ENCODE data around the gene RAB44. TPM values are rescaled to one million over a fixed set of nuclear protein-coding genes. Genes with fewer than 3 reads are reported as not detected.
A peak's percentile ranks its signal among the peaks of the same experiment; 100 is the strongest.

RAB44 gene
- total RNA-seq, 4 donors from 2014 or later: 0.10 to 0.65 (median 0.26) TPM

DNA sequence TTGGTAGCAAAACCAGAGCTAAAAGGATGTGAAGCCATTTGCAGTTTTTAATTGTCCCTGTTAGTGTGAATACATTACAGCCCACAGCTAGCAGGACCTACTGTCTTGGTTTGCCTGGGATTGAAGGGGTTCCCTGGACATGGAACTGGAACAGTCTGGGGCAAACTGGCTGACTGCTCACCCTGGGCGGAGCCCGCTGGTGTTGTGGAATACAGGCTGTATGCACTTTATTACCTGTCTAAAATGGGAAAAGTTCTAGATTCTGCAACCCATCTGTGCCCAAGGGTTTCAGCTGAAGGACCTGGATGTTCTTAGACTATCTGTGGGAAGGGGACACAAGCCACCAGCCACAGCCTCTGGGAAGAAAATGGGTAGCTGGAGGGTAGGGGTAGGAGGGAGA, 31.3 kb upstream of the RAB44 start:
- DNase-seq (ENCODE audit: low spot score in 2 of 2): no peak
- WGBS, 2 donors: 90 to 91% methylated on average over 2 of the region's 2 CpGs
- no peak overlapping the region for H3K4me3 ChIP-seq (ENCODE audit: low read depth, poor library complexity, severe bottlenecking)
- no peak for TF ChIP-seq POLR2A (IDR thresholded peaks at IDR 0.05)
- TF ChIP-seq, protein P1, sequence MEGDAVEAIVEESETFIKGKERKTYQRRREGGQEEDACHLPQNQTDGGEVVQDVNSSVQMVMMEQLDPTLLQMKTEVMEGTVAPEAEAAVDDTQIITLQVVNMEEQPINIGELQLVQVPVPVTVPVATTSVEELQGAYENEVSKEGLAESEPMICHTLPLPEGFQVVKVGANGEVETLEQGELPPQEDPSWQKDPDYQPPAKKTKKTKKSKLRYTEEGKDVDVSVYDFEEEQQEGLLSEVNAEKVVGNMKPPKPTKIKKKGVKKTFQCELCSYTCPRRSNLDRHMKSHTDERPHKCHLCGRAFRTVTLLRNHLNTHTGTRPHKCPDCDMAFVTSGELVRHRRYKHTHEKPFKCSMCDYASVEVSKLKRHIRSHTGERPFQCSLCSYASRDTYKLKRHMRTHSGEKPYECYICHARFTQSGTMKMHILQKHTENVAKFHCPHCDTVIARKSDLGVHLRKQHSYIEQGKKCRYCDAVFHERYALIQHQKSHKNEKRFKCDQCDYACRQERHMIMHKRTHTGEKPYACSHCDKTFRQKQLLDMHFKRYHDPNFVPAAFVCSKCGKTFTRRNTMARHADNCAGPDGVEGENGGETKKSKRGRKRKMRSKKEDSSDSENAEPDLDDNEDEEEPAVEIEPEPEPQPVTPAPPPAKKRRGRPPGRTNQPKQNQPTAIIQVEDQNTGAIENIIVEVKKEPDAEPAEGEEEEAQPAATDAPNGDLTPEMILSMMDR (IDR thresholded peaks at IDR 0.05): no peak
- intact Hi-C loops (cut with DNase I; ENCODE audit: low total_unique reads): no loop called here

DNA sequence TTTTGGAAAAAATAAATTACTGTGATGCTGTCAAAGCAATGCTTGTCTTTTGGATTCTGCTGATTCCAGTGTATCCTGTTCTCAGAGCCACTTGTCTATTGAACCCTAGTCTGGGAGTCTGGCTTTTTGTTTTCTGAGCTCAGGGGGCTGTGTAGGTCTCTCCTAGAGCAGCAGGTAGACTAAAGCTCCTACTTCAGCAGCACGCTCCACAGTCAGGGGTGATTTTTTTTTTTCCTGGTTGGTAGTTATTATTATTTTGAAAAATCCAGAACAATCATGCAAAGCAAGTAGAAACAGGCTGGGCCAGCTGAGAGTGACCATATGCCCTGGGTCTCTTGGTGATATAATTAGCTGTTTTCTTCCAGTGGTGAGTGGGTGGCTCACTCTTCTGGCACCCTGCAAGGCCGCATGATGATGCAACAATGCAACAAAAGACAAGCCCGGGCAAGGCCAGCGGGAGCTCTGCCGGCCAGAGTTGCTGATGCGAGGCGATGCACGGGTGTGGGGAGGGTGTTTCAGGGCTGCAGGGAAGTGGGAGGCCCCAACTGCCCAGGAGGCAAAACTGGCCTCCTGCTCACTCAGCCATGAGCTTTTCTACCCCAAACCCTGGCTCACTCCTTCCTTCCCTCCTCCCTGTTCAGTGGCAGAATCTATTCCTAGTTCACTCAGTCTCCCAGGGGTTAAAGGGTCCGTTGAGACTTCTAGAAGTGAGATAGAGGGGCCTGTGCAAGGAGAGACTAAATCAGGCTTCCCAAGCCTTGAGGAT, 30.6 kb upstream of the RAB44 start:
- DNase-seq (ENCODE audit: low spot score in 2 of 2): peak; percentile 80 to 94
- no peak for TF ChIP-seq POLR2A (IDR thresholded peaks at IDR 0.05)
- TF ChIP-seq, protein P1 (IDR thresholded peaks at IDR 0.05): no peak
- intact Hi-C loops (cut with DNase I; ENCODE audit: low total_unique reads): no loop called here
- WGBS, 2 donors: 19 to 33% methylated on average over 9 of the region's 9 CpGs
- H3K4me3 ChIP-seq (ENCODE audit: low read depth, poor library complexity, severe bottlenecking): no peak overlapping the region

DNA sequence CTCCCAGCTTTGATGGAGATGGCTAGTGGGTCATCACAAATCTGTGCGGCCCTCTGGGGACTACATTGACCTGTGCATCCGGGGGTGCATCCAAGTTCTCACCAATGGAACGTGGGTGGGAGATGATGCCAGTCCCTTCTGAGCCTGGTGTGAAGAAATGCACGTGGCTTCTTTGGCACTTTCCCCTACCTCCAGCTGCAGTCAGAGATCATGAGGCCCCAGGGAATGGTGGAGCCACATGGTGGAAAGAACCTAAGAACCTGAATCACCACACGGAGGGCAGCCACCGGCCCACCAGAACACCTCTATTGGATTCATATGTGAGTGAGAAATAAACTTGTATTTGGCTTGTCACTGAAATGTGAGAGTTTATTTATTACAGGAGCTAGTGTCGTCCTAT, 29.0 kb upstream of the RAB44 start:
- no peak for DNase-seq (ENCODE audit: low spot score in 2 of 2)
- TF ChIP-seq POLR2A (IDR thresholded peaks at IDR 0.05): no peak
- TF ChIP-seq, protein P1 (IDR thresholded peaks at IDR 0.05): no peak
- intact Hi-C loops (cut with DNase I; ENCODE audit: low total_unique reads): no loop called here
- H3K4me3 ChIP-seq (ENCODE audit: low read depth, poor library complexity, severe bottlenecking): no peak overlapping the region
- 86 to 92% methylated on average over 7 of the region's 7 CpGs for WGBS, 2 donors

DNA sequence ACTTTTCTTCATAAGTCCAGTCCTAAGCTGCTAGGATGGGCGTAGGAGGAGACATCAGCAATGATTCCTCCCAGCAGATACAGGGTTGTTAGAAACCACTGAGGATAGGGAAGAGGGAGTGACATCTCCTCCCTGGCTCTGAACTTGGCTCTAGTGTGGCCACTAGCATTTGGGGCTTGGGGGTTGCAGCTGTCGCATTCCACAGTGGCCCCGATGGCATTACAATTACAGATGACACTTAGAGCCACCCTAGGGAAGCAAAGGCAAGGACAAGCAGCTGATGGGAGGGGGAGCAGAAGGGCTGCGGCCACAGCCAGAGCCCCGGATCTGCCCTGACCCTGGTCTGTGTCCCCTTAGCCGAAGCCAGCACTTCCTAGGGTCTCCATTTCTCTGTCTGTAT, 28.6 kb upstream of the RAB44 start:
- no peak overlapping the region for H3K4me3 ChIP-seq (ENCODE audit: low read depth, poor library complexity, severe bottlenecking)
- TF ChIP-seq, protein P1 (IDR thresholded peaks at IDR 0.05): no peak
- TF ChIP-seq POLR2A (IDR thresholded peaks at IDR 0.05): no peak
- intact Hi-C loops (cut with DNase I; ENCODE audit: low total_unique reads): no loop called here
- DNase-seq (ENCODE audit: low spot score in 2 of 2): no peak
- 90 to 92% methylated on average over 6 of the region's 6 CpGs for WGBS, 2 donors

DNA sequence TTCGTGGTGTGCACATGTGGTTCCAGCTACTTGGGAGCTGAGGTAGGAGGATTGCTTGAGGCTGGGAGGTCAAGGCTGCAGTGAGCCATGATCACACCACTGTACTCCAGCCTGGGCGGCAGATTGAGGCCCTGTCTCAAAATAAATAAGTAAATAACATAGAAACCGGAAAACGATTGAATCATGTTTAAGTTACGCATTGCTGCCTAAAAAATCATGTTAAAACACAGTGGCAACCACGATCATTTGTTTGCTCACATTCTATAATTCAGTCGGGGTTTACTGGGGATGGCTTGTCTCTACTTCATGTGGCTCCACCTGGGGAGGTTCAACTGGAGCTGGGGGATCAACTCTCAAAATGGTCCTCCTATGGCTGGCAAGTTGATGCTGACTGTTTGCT, 27.4 kb upstream of the RAB44 start:
- no peak for DNase-seq (ENCODE audit: low spot score in 2 of 2)
- TF ChIP-seq, protein P1 (IDR thresholded peaks at IDR 0.05): no peak
- TF ChIP-seq POLR2A (IDR thresholded peaks at IDR 0.05): no peak
- intact Hi-C loops (cut with DNase I; ENCODE audit: low total_unique reads): loop anchor here (10.0 kb wide), 1 partner anchor 45 kb away; no protein-coding TSS in a partner anchor
- WGBS, 2 donors: 92 to 97% methylated on average over 7 of the region's 7 CpGs
- no peak overlapping the region for H3K4me3 ChIP-seq (ENCODE audit: low read depth, poor library complexity, severe bottlenecking)

Data from lower leg skin (tissue), 4 donors.